Right lung (tissue), 5 donors: Measurements from ENCODE around the gene TRMT2A. TPM values are rescaled to one million over a fixed set of nuclear protein-coding genes. Genes with fewer than 3 reads are reported as not detected.

Experiments
- DNase-seq, 2 donors: peaks; one replicate each; pipeline ENCODE4 v3.0.0-alpha.2; 2013
- polyA plus RNA-seq, 5 donors: library from polyadenylated mRNA; unstranded; fragments of 120-200 nt; gene quantifications; one replicate each; pipeline versions ENCODE4 v1.2.1 to v1.2.3, GENCODE V29; 2013; ENCODE audit warnings: inconsistent platforms in 1 of 5, low replicate concordance in 1 of 5; ENCODE audit not compliant: insufficient read length in 5 of 5, insufficient read depth in 1 of 5

The TRMT2A gene
- polyA plus RNA-seq, 5 donors = 28.8 to 64.0 (median 46.4) TPM

DNA sequence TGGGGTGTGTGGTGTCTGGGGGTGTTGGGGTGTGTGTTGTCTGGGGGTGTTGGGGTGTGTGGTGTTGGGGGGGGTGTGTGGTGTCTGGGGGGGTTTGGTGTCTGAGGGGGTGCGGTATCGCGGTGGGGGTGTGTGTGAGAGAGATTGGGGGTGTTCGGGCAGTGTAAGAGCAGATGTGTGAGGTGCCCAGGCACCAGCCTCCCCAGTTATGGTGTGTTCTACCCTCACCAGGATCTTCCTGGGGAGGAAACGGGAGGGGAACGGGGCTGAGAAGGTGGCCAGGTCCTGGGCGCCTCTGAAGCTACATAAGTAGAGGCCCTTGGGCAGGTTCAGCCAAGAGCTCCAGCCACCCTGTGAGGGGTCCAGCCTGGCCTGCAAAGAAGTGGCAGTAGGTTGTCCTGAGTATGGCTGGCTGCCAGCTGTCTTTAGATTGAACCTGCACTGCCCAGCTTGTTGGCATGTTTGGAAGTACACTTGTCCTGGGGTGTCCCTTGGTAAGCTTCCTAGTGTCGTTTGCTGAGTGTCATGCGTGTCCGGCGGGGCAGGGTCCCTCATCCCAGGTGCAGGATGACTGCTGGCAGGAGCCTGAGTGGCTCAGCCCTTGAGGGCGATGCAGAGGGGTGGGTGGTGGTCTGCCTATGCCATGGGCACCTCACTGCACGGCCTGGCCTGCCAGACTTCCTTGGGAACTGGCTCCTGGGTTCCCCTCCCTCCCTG, 6.5 kb upstream of the TRMT2A start:
- no peak for DNase-seq

DNA sequence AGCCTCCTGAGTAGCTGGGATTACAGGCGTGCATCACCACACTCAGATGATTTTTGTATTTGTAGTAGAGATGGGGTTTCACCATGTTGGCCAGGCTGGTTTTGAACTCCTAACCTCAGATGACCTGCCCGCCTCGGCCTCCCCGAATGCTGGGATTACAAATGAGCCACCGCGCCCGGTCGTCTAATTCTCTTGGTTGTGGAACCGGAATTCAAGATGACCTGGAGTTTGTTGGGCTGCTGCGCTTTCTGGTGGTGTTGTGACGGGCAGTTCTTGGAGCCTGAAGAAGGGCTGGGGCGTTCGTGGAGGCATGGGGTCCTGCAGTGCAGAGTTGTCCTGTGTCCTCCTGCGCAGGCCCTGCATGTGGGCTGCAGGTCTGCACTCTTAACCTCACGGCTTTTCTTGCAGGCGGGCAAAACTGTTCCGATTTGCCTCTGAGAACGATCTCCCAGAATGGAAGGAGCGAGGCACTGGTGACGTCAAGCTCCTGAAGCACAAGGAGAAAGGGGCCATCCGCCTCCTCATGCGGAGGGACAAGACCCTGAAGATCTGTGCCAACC, 4.9 kb upstream of the TRMT2A start:
- no peak for DNase-seq

DNA sequence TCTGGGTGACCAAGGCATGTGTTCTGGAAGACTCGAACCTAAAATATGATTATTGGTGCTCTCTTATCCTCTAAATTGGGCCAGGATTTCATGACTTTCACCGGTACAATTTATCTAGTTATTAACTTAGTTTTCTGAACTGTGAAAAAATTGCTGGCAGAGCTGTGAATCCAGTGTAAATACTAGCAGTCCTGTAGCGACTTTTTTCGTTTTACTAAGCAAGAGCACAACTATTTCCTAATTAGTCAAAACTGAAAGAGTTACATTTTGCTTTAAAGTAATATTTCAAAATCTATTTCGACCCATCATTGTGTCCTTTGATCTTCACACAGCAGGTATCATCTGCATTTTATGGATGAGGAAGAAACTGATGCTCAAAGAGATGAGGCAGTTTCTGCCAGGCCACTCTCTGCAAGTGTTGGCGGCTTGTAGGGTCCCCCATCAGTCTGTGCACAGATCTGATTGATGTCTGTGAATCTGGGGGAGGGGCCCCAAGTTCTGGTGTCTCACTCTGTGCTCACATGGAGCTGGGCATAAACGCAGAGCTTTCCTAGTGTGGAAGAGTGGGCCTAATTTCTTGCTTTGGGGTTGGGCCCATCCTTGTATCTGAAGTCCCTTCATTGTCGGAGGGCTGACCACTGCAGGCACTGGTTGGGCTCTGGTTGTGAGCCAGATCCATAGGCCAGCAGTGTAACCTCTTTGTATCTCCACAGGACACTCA, 1.4 kb upstream of the TRMT2A start:
- no peak for DNase-seq

DNA sequence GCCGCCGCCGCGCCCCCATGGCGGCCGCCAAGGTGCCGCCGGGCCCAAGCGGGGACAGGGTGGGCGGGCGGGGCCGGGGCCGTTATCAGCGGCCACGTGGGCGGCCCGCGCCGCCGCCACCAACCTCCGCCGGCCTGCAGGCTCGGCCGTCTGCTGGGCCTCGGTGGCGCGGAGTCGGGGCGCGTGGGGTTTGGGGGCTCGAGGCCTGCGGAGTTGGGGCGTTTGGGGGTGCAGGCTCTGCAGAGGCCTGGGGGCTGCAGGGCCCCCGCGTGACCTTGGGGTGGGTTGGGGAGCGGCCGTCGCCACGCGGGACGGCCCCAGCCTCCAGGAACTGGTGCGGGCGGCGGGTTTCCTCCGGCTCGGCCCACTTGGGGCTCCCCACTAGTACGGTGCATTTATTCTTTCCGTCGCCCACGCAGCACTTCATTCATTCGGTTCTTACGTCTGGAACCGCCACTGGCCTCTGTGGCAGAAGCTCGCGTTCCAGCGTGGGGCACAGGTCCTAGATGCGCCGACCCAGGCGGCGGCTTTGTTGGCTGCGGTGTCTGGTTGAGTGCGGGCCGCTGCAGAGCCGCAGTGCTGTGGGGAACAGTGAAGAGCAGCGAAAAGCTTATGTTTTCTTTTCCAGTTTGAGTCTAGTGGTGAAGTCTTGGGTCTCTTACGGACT, 740 bp upstream of the TRMT2A start:
- DNase-seq = no peak

DNA sequence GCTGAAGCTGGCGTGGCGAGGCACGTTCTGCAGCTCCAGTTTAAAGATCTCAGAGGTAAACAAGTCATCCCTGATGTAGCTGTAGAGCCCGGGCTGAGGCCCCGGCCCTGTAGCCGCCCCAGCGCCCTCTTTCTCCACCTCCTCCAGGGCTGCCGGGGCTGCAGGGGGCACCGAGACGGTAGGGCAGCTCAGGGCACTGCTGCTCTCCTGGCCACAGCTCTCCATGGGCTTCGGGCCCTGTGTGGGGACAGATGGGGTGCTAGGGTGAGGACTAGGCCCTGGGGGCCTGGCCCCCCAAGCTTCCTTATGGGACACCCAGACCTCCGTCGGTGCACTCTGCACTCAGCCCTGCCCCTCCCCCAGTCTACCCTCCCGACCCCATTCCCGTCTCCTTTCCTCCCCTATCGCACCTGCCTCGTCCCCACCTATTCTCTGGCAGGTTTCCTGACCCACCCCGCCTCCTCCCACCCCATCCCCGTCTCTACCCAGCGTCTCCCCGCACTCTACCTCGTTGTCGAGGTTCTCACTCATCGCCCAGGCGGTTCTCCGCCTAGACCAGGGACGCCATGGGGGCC, 563 bp downstream of the TRMT2A start:
- DNase-seq = no peak

DNA sequence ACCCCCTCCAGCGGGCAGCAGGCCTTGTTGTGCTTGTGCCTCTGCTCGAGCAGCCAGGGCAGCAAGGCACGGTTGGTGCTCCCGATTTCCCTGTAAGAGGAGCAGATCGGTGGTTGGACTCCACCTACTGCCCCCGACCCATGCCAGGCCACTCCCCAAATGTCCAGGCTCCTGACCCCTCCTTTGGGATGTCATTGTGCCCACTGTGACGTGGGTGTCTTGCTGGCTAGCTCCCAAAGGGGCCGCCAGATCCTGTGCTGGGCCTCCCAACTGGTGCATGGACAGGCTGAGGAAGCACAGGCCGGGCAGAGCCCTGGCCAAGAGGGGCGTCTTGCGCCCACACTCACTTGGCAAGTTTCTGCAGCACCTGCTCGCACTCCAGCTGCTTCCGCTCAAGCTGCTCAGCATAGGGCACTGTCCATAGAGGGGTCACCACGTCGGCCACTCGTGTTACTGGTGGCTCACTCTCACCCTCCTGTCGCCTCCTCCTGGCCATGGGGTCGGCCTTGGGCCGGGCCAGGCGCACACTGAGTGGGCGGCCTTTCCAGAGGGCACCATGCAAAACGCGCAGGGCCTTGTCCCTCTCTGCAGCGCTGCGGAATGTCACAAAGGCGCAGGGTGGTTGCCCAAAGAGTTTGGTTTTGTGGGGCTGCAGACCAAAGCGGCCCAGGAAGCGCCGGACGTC, 1.2 kb downstream of the TRMT2A start, which contains the start of gene RANBP1:
Gene RANBP1 (plus strand): TSS at position 414 of the 685 bp plus-strand sequence. CDS start 81 bp downstream, at position 495.
- DNase-seq = no peak

- no peak for DNase-seq
These were observed 2.2 kb downstream of the TRMT2A start for GRCh38 chr22:20114506-20115475.

DNA sequence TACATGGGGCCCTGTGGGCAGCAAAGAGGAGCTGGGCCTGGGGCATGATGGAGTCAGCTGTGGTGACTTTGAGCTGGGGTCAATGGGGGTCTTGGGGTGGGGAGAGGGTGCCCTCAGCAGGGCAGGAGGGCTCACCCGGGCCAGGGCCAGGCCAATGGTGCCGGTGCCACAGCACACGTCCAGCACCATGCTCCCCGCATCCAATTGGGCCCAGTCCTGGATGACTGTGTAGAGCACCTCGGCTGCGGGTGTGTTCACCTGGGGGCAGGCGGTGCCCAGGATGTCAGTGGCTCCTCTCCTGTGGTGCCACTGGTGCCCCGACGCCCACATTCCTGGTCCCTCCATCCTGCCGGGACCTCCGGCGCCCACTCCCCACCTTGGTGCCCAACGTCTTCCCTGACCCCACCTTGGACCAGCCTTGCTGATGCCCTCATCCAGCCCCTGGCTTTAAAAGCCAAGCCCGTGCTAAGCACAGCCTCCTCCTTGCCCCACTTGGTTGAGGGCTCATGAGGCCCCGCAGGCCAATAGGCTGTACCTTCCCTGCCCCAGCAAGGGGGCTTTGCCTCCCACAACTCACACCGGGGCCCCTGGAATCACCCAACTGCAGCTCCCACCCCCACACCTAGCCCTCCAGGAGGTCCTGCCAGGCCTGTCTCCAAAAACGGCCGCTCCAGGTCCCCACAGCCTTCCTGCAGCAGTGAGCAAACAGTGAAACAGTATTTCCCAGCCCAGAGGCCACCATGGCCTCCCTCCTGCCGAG, 3.3 kb downstream of the TRMT2A start:
- DNase-seq = no peak

DNA sequence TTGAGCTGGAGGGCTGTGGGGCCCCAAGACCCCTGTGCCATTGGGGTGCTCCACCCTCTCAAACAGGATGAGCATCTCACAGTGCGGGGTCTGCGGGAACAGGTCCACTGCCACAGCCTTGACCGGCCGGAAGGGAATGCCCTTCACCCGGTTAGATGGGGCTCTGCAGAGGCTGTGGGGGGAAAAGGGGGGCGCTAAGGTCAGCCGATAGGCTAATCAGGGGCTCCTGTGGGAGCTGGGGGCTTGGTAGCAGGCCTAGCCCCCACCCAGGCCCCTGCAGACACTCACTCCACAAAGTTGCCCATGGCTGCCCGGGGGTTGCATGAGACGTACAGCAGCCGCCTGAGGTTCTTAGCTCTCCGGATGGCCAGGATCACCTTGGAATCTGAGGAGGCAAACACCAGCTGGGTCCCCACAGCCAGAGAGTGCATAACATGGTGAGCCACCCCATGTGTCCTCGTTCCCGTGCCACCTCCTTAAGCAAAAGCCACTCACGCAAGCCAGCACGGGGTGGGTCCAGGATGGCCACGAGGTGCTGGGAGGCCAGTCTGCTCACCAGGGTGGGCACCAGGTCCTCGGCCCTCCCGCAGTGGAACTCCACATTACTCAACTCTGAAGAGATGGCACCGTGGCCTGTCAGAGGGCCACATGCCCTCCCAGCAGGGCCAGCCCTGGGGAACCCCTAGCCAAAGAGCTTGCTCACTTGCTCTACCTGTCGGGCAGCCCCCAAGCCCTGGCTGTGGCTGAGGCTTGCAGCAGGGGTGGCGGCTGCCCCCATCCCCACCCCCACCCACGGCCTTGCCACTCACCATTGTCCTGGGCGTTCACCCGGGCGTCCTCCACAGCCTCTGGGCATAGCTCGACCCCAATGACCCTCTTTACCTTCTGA, 4.2 kb downstream of the TRMT2A start:
- DNase-seq = no peak

DNA sequence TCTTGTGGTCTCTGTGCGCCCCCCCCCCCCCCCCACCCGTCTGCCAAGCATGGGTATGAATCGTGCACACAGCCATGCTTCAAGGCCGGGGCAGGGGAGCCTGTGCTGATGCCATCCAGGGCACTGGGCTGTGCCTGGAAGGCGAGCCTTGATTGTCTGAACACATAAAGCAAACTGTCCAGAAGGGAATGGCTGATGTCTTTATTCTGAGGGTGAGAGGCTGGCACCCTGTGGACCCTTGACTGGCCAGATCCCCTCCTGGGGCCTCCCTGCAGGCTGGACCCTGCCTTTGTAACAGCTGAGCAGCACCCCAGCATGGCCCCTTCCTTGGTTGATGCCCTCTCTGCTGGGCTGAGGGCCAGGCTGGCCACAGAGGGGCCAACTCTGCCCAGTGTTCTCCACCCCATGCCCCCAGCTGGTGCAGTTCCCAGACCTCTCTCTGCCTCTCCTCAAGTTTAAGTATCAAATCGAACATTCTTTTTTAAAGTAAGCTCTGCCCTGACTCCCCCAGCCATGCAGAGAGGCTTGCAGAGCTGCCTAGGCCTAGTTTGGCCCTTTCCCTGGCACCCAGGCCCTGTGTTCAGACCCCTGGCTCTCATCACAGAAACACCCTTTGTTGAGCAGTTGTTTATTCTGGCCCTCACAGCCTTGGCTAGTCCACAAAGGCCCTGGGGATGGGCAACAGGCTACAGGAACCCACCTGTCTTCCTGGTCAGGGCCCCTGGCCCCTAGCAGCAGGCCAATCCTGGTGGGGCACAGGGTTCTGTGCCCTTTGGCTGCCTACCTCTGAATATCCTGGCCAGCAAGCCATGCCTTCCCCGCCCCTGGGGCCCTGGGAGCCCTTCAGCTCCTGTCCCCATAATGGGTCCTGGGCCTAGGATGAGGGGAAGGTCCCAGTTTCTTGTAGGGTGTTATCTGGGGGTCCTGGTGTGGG, 5.1 kb downstream of the TRMT2A start:
- no peak for DNase-seq

DNA sequence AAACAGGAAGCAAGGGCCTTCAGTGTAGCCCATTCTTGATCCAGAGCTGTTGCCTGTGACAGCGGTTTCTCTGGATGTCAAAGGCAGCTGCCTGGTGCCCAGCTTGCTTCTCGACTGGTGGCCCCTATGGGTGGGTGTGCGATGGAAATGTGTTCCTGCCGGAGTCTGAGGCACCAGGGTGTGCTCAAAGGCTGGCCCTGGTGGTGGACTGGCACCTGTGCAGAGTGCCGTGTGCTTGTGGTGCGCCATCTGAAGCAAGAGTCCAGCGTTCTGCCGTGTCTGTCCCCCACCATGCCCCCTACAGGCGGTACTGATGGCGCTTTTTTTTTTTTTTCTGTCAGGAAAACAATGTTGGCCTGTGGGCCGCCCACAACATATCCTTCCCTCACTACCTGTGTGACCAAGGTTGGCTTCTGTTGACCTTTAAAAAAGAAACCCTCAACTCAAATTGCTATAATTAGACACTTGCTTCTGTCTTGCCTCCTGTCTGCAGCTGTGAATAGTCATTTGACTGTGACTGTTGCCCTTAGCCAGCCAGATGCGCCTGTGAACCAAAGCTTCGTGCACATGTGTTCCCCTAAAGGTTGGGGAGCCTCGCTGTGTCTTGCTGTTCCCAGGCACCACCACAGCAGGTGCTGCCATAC, 5.9 kb downstream of the TRMT2A start:
- DNase-seq = no peak

DNA sequence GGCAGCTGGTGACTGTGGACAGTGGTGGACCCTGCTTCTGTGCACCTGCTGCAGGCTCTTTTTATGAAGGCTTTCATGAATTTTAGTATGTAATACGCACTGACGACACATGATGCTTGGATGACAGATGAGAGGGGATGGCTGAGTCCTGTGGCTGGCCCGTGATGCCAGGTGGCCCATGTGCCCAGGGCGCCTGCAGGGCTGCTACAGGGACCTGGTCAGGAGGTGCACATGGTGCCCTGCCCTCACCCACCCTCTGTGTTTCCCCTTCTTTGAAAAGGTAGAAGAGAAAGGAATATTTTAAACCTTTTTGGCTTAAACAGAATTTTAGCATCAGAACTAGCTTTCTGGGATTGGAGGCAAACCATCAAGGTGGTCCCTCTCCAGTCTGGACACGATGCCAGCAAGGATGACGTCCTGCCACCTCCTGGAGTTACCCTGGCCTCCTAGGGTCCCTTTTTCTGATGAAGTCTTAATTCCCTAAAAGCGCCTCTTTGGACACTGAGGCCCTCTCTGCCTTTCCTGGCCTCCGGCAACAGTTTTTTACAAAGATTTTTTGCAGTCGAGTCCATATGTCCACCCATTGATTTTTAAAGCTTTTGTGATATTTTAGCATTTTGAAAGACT, 6.6 kb downstream of the TRMT2A start:
- DNase-seq = no peak

DNA sequence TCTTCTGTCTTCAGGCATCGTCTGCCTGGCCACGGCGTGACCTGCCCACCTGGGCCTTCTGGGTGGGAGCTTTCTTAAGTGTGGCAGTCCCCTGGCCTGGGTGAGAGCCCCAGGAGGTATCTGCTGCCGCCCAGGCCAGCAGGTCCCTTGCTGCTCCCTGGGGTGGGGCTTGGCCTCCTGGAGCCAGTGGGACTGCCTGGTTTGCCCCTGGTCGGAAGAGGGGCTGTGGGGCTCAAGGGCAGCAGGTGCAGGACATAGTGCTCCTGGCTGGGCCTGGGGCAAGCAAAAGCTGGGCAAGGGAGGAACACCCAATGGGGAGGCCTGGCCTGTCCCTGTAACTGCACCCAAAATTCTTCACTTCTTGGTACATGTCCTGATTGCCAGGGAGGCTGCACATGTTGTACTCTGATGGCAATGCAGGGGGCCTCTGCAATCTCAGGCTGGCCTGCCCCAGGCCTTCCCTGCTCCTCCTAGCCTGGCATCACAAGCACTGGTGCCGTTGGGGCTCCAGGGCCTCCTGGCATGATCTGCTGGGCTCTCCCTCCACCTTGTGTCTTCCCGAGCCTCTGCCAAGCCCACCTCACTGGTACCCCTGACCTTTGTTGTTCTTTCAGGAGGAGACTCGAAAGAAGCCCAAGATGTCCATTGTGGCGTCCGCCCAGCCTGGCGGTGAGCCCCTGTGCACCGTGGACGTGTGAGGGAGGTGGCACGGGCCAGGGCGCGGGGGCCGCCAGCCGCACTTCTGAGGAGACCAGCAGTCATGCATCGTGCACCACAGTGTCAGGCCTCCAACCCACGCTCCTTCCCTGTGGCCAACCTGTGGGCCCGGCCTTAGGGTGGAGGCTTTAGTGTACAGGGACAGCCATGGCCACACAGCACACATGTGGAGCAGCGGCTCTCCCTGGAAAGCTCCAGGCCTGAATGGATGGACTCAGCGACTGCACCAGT, 7.3 kb downstream of the TRMT2A start:
- DNase-seq = no peak

GRCh38 chr22:20108757-20109230, 8.2 kb downstream of the TRMT2A start:
- DNase-seq = no peak
